Right renal pelvis (tissue), 4 donors: ENCODE data around the gene MAPK1IP1L. TPM values are rescaled to one million over a fixed set of nuclear protein-coding genes. Genes with fewer than 3 reads are reported as not detected.

Source experiments
- DNase-seq, 4 donors: peaks; one replicate each; pipeline ENCODE4 v3.0.0-alpha.2; 2013; ENCODE audit warnings: low read depth in 4 of 4, low spot score in 3 of 4, missing footprints in 1 of 4
- polyA plus RNA-seq, 4 donors: library from polyadenylated mRNA; unstranded; fragments of 120-200 nt; gene quantifications; one replicate each; pipeline ENCODE4 v1.2.1, GENCODE V29; 2013; ENCODE audit not compliant: insufficient read length in 4 of 4

Gene MAPK1IP1L
- polyA plus RNA-seq, 4 donors, result 101 to 113 (median 106) TPM

- no peak for DNase-seq
These were observed 40.9 kb downstream of the MAPK1IP1L start for GRCh38 chr14:55092341-55092740.

GRCh38 chr14:55094292-55095157 is 43.1 kb downstream of the MAPK1IP1L start:
- no peak for DNase-seq

GRCh38 chr14:55097881-55098560 is 46.6 kb downstream of the MAPK1IP1L start:
- no peak for DNase-seq

GRCh38 chr14:55098561-55098898 is 47.1 kb downstream of the MAPK1IP1L start:
- DNase-seq, result no peak

- no peak for DNase-seq
These were observed 48.3 kb downstream of the MAPK1IP1L start for GRCh38 chr14:55099756-55100155.

GRCh38 chr14:55101698-55102097 is 50.3 kb downstream of the MAPK1IP1L start:
- no peak for DNase-seq

GRCh38 chr14:55102141-55102621 is 50.7 kb downstream of the MAPK1IP1L start:
- no peak for DNase-seq

GRCh38 chr14:55103005-55103640 is 51.7 kb downstream of the MAPK1IP1L start:
- DNase-seq, result no peak

GRCh38 chr14:55103971-55104954 is 52.8 kb downstream of the MAPK1IP1L start:
- no peak for DNase-seq

GRCh38 chr14:55105991-55106390 is 54.5 kb downstream of the MAPK1IP1L start:
- no peak for DNase-seq

GRCh38 chr14:55107766-55108554 is 56.5 kb downstream of the MAPK1IP1L start:
- DNase-seq, result no peak

- DNase-seq, result no peak
These were observed 58.4 kb downstream of the MAPK1IP1L start for GRCh38 chr14:55109836-55110235.

- DNase-seq, result no peak
These were observed 59.8 kb downstream of the MAPK1IP1L start for GRCh38 chr14:55111122-55111708.

GRCh38 chr14:55114720-55115119 is 63.3 kb downstream of the MAPK1IP1L start:
- DNase-seq, result no peak

GRCh38 chr14:55115460-55115859 is 64.0 kb downstream of the MAPK1IP1L start:
- no peak for DNase-seq

GRCh38 chr14:55115861-55116245 is 64.4 kb downstream of the MAPK1IP1L start:
- DNase-seq, result no peak

GRCh38 chr14:55116246-55117030 is 65.0 kb downstream of the MAPK1IP1L start:
- DNase-seq, result no peak

GRCh38 chr14:55117803-55118441 is 66.5 kb downstream of the MAPK1IP1L start:
- DNase-seq, result no peak
